GM23338 (cell line): ENCODE data around the gene RAB11FIP4. TPM values are rescaled to one million over a fixed set of nuclear protein-coding genes. Genes with fewer than 3 reads are reported as not detected.

Source experiments
- ATAC-seq: fragments of 200-7000 bp; cut with Tn5 transposase; 3 replicates; pipeline ENCODE4 v1.9.1; 2020
- DNase-seq: peaks from one replicate; pipeline ENCODE4 v3.0.0-alpha.2; 2015; ENCODE audit warnings: low spot score
- H2AFZ ChIP-seq: fragments of 200-600 bp; sonication (generic); 2 replicates; pipeline ENCODE4 v1.8.0; 2016; ENCODE audit warnings: antibody characterized with exemption, mild to moderate bottlenecking, moderate library complexity
- H3F3A ChIP-seq: fragments of 200-600 bp; sonication (generic); replicated peaks from 2 replicates; pipeline ENCODE4 v1.8.0; 2017; ENCODE audit warnings: antibody characterized with exemption, mixed run types, low read depth
- H3K27ac ChIP-seq: fragments of 200-600 bp; sonication (generic); 2 replicates; pipeline ENCODE4 v1.6.1; 2016; ENCODE audit warnings: low read depth
- H3K27me3 ChIP-seq: fragments of 200-600 bp; sonication (generic); 2 replicates; pipeline ENCODE4 v1.8.0; 2016; ENCODE audit warnings: mild to moderate bottlenecking, mixed run types, moderate library complexity; ENCODE audit not compliant: insufficient read depth
- H3K36me3 ChIP-seq: fragments of 200-600 bp; sonication (generic); 2 replicates; pipeline ENCODE4 v1.8.0; 2016; ENCODE audit warnings: mild to moderate bottlenecking; ENCODE audit not compliant: insufficient read depth
- H3K4me1 ChIP-seq: fragments of 200-600 bp; sonication (generic); 2 replicates; pipeline ENCODE4 v1.8.0; 2016; ENCODE audit warnings: mild to moderate bottlenecking, moderate library complexity; ENCODE audit not compliant: insufficient read depth
- H3K4me2 ChIP-seq: fragments of 200-600 bp; sonication (generic); 2 replicates; pipeline ENCODE4 v1.7.1; 2017; ENCODE audit warnings: mixed run types
- H3K4me3 ChIP-seq: fragments of 200-600 bp; sonication (generic); 2 replicates; pipeline ENCODE4 v1.6.1; 2016; ENCODE audit warnings: mixed run types
- H3K79me2 ChIP-seq: fragments of 200-600 bp; sonication (generic); replicated peaks from 2 replicates; pipeline ENCODE4 v1.8.0; 2017; ENCODE audit warnings: mild to moderate bottlenecking; ENCODE audit not compliant: insufficient read depth
- H3K9me2 ChIP-seq: fragments of 200-600 bp; sonication (generic); 2 replicates; pipeline ENCODE4 v1.8.0; 2017; ENCODE audit not compliant: insufficient read depth
- H4K20me1 ChIP-seq: fragments of 200-600 bp; sonication (generic); replicated peaks from 2 replicates; pipeline ENCODE4 v1.8.0; 2017; ENCODE audit warnings: mild to moderate bottlenecking; ENCODE audit not compliant: insufficient read depth
- H3K27ac Mint-ChIP-seq: 2 replicates; pipeline ENCODE4 v1.8.0; 2020; ENCODE audit warnings: inconsistent platforms, mild to moderate bottlenecking, moderate library complexity, mixed read lengths
- H3K27me3 Mint-ChIP-seq: 3 replicates; pipeline ENCODE4 v1.8.0; 2022; ENCODE audit warnings: low read depth, mild to moderate bottlenecking, moderate library complexity, mixed read lengths, inconsistent platforms; ENCODE audit not compliant: insufficient read depth, poor library complexity
- H3K36me3 Mint-ChIP-seq: 3 replicates; pipeline ENCODE4 v1.8.0; 2021; ENCODE audit warnings: low read depth, mild to moderate bottlenecking, inconsistent platforms, moderate library complexity, mixed read lengths
- H3K4me1 Mint-ChIP-seq: 3 replicates; pipeline ENCODE4 v1.8.0; 2020; ENCODE audit warnings: mild to moderate bottlenecking, inconsistent platforms, mixed read lengths
- H3K4me3 Mint-ChIP-seq: 3 replicates; pipeline ENCODE4 v1.8.0; 2021; ENCODE audit warnings: moderate library complexity, mild to moderate bottlenecking, inconsistent platforms, mixed read lengths
- H3K9me3 Mint-ChIP-seq: 3 replicates; pipeline ENCODE4 v1.8.0; 2020; ENCODE audit warnings: moderate library complexity, mild to moderate bottlenecking, inconsistent platforms, mixed read lengths
- EZH2phosphoT487 ChIP-seq: fragments of 200-600 bp; sonication (generic); IDR thresholded peaks from one replicate; pipeline ENCODE4 v1.8.1; 2018; ENCODE audit warnings: antibody characterized with exemption; ENCODE audit not compliant: unreplicated experiment
- JUNB ChIP-seq: IDR thresholded peaks from one replicate; pipeline ENCODE4 v1.6.1; 2016; ENCODE audit warnings: antibody characterized with exemption; ENCODE audit not compliant: unreplicated experiment
- NANOG ChIP-seq: IDR thresholded peaks from 2 replicates; pipeline ENCODE4 v1.6.1; 2016; ENCODE audit warnings: antibody characterized with exemption, borderline replicate concordance
- POLR2AphosphoS5 ChIP-seq: IDR thresholded peaks from 2 replicates; pipeline ENCODE4 v1.6.1; 2016; ENCODE audit warnings: antibody characterized with exemption, low read depth
- STAT1 ChIP-seq: IDR thresholded peaks from one replicate; pipeline ENCODE4 v1.6.1; 2016; ENCODE audit warnings: antibody characterized with exemption; ENCODE audit not compliant: unreplicated experiment
- ZNF114 ChIP-seq: fragments of 250-450 bp; sonication (Bioruptor Pico); IDR thresholded peaks from 2 replicates; pipeline ENCODE4 v1.5.0; 2020; ENCODE audit warnings: mild to moderate bottlenecking, moderate library complexity
- ZNF331 ChIP-seq: fragments of 250-450 bp; sonication (Bioruptor Pico); IDR thresholded peaks from 2 replicates; pipeline ENCODE4 v1.5.0; 2020; ENCODE audit warnings: low read depth, mild to moderate bottlenecking, moderate library complexity
- polyA plus RNA-seq: library from polyadenylated mRNA; unstranded; fragments of >200 nt; fragmentation: Nextera tagmentation; extraction: Ambion mirVana; gene quantifications from 2 replicates; pipeline ENCODE4 v1.2.1, GENCODE V29; 2016
- total RNA-seq: library from RNA; depleted of rRNA; stranded (reverse); fragments of >200 nt; shearing (Covaris generic); gene quantifications from 2 replicates; pipeline ENCODE4 v1.2.3, GENCODE V29; 2014
- TF ChIP-seq, protein P1 (sequence below): IDR thresholded peaks from 2 replicates; pipeline ENCODE4 v1.6.1; 2016; ENCODE audit warnings: antibody characterized with exemption
- TF ChIP-seq, protein P2 (sequence below): fragments of 250-450 bp; sonication (Bioruptor Pico); IDR thresholded peaks from 2 replicates; pipeline ENCODE4 v1.5.0; 2020; ENCODE audit warnings: mild to moderate bottlenecking, moderate library complexity
- TF ChIP-seq, protein P3 (sequence below): IDR thresholded peaks from one replicate; pipeline ENCODE4 v1.6.1; 2018; ENCODE audit warnings: antibody characterized with exemption; ENCODE audit not compliant: unreplicated experiment

RAB11FIP4 gene
- total and polyA plus RNA-seq, 2 experiments from 2014 or later = 26.0 to 65.6 TPM

DNA sequence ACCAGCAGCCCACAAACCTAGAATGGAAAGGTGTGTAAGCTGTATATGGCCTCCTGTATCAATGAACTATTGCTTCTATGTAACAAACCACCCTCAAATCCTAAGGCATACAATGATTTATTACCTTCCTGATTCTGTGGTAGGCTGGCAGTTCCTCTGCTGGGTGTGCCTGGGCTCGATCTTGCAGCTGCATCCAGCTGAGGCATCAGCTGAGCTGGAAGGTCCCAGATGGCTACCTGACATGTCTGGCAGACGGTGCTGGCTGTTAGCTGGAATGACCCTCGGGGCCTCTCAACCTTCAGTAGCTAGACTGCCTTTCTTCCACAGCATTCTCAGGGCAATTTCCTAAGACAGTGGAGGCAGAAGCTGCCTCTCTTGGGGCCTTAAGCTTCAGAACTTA, 152.7 kb downstream of the RAB11FIP4 start (continued):
- TF ChIP-seq NANOG = no peak
- TF ChIP-seq EZH2phosphoT487 = no peak
- no peak for TF ChIP-seq ZNF331

DNA sequence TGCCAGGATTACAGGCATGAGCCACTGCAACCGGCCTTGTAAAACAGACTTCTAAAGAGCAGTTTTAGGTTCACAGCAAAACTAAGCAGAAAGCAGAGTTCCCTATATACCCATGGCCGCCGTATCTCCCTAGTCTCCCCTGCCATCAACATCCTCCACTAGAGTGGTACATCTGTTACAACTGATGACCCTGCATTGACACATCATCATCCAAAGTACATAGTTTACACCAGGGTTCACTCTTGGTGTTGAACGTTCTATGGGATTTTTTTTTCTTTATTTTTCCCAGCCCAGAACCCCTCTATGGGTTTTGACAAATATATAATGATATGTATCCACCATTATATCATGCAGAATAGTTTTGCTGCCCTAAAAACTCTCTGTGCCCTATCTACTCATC, 155.2 kb downstream of the RAB11FIP4 start:
- H3K36me3 Mint-ChIP-seq = peaks cover 4% of the 10 kb centered on the region; the same call in 2 of the 3 replicates
- no peaks in the 10 kb centered on the region for H3K9me2 ChIP-seq
- H2AFZ ChIP-seq = no peak overlapping the region
- H3K4me1 Mint-ChIP-seq = peaks cover 4% of the 10 kb centered on the region; the same call in 1 of the 3 replicates
- H3F3A ChIP-seq = peaks cover 8% of the 10 kb centered on the region; the same call in 1 of the 2 replicates
- H3K27ac Mint-ChIP-seq = no peak overlapping the region
- H3K27me3 Mint-ChIP-seq = peaks cover 12% of the 10 kb centered on the region
- H3K9me3 Mint-ChIP-seq = no peaks in the 10 kb centered on the region; the same call in 2 of the 3 replicates
- H3K4me2 ChIP-seq = no peak overlapping the region
- ATAC-seq (no peak), DNase-seq (no peak)
- no peak overlapping the region for H3K4me3 ChIP-seq
- H3K4me3 Mint-ChIP-seq = no peak overlapping the region
- no peak overlapping the region for H3K27ac ChIP-seq
- H3K27me3 ChIP-seq = peaks cover 6% of the 10 kb centered on the region; the same call in 1 of the 2 replicates
- no peaks in the 10 kb centered on the region for H3K79me2 ChIP-seq
- H4K20me1 ChIP-seq = no peaks in the 10 kb centered on the region
- TF ChIP-seq, protein P1, sequence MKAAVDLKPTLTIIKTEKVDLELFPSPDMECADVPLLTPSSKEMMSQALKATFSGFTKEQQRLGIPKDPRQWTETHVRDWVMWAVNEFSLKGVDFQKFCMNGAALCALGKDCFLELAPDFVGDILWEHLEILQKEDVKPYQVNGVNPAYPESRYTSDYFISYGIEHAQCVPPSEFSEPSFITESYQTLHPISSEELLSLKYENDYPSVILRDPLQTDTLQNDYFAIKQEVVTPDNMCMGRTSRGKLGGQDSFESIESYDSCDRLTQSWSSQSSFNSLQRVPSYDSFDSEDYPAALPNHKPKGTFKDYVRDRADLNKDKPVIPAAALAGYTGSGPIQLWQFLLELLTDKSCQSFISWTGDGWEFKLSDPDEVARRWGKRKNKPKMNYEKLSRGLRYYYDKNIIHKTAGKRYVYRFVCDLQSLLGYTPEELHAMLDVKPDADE = no peak
- TF ChIP-seq ZNF331 (no peak), JUNB (no peak), POLR2AphosphoS5 (no peak), STAT1 (no peak), ZNF114 (CRISPR knock-in tag) (no peak), NANOG (no peak)
- TF ChIP-seq, protein P2, sequence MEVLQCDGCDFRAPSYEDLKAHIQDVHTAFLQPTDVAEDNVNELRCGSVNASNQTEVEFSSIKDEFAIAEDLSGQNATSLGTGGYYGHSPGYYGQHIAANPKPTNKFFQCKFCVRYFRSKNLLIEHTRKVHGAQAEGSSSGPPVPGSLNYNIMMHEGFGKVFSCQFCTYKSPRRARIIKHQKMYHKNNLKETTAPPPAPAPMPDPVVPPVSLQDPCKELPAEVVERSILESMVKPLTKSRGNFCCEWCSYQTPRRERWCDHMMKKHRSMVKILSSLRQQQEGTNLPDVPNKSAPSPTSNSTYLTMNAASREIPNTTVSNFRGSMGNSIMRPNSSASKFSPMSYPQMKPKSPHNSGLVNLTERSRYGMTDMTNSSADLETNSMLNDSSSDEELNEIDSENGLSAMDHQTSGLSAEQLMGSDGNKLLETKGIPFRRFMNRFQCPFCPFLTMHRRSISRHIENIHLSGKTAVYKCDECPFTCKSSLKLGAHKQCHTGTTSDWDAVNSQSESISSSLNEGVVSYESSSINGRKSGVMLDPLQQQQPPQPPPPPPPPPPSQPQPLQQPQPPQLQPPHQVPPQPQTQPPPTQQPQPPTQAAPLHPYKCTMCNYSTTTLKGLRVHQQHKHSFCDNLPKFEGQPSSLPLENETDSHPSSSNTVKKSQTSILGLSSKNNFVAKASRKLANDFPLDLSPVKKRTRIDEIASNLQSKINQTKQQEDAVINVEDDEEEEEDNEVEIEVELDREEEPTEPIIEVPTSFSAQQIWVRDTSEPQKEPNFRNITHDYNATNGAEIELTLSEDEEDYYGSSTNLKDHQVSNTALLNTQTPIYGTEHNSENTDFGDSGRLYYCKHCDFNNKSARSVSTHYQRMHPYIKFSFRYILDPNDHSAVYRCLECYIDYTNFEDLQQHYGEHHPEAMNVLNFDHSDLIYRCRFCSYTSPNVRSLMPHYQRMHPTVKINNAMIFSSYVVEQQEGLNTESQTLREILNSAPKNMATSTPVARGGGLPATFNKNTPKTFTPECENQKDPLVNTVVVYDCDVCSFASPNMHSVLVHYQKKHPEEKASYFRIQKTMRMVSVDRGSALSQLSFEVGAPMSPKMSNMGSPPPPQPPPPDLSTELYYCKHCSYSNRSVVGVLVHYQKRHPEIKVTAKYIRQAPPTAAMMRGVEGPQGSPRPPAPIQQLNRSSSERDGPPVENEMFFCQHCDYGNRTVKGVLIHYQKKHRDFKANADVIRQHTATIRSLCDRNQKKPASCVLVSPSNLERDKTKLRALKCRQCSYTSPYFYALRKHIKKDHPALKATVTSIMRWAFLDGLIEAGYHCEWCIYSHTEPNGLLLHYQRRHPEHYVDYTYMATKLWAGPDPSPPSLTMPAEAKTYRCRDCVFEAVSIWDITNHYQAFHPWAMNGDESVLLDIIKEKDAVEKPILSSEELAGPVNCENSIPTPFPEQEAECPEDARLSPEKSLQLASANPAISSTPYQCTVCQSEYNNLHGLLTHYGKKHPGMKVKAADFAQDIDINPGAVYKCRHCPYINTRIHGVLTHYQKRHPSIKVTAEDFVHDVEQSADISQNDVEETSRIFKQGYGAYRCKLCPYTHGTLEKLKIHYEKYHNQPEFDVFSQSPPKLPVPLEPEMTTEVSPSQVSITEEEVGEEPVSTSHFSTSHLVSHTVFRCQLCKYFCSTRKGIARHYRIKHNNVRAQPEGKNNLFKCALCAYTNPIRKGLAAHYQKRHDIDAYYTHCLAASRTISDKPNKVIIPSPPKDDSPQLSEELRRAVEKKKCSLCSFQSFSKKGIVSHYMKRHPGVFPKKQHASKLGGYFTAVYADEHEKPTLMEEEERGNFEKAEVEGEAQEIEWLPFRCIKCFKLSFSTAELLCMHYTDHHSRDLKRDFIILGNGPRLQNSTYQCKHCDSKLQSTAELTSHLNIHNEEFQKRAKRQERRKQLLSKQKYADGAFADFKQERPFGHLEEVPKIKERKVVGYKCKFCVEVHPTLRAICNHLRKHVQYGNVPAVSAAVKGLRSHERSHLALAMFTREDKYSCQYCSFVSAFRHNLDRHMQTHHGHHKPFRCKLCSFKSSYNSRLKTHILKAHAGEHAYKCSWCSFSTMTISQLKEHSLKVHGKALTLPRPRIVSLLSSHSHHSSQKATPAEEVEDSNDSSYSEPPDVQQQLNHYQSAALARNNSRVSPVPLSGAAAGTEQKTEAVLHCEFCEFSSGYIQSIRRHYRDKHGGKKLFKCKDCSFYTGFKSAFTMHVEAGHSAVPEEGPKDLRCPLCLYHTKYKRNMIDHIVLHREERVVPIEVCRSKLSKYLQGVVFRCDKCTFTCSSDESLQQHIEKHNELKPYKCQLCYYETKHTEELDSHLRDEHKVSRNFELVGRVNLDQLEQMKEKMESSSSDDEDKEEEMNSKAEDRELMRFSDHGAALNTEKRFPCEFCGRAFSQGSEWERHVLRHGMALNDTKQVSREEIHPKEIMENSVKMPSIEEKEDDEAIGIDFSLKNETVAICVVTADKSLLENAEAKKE (CRISPR knock-in tag) = no peak
- TF ChIP-seq, protein P3, sequence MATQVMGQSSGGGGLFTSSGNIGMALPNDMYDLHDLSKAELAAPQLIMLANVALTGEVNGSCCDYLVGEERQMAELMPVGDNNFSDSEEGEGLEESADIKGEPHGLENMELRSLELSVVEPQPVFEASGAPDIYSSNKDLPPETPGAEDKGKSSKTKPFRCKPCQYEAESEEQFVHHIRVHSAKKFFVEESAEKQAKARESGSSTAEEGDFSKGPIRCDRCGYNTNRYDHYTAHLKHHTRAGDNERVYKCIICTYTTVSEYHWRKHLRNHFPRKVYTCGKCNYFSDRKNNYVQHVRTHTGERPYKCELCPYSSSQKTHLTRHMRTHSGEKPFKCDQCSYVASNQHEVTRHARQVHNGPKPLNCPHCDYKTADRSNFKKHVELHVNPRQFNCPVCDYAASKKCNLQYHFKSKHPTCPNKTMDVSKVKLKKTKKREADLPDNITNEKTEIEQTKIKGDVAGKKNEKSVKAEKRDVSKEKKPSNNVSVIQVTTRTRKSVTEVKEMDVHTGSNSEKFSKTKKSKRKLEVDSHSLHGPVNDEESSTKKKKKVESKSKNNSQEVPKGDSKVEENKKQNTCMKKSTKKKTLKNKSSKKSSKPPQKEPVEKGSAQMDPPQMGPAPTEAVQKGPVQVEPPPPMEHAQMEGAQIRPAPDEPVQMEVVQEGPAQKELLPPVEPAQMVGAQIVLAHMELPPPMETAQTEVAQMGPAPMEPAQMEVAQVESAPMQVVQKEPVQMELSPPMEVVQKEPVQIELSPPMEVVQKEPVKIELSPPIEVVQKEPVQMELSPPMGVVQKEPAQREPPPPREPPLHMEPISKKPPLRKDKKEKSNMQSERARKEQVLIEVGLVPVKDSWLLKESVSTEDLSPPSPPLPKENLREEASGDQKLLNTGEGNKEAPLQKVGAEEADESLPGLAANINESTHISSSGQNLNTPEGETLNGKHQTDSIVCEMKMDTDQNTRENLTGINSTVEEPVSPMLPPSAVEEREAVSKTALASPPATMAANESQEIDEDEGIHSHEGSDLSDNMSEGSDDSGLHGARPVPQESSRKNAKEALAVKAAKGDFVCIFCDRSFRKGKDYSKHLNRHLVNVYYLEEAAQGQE = no peak
- peaks cover 5% of the 10 kb centered on the region; the same call in 1 of the 2 replicates for H3K4me1 ChIP-seq
- no peaks in the 10 kb centered on the region for H3K36me3 ChIP-seq
